ENCODE results near the gene IHH. TPM values are rescaled to one million over a fixed set of nuclear protein-coding genes. Genes with fewer than 3 reads are reported as not detected.

IHH gene
- total RNA-seq, 1 experiment from 2014 or later, result 0.11 TPM

- Mint-ChIP-seq H3K36me3 (no peaks in the 10 kb centered on the region), H3K4me3 (no peak overlapping the region), H3K4me1 (peaks cover 3% of the 10 kb centered on the region), H3K9me3 (no peaks in the 10 kb centered on the region), H3K27me3 (ENCODE audit: low read depth) (peaks cover under 1% of the 10 kb centered on the region; the same call in 1 of the 2 replicates), H3K27ac (0 out of 2 replicates have a peak overlapping the region, but pooled peaks have one; percentile 26)
- no peak for ATAC-seq
- TF ChIP-seq PRDM15 (CRISPR knock-in tag; IDR thresholded peaks at IDR 0.05) (no peak), ZNF263 (CRISPR knock-in tag; IDR thresholded peaks at IDR 0.05; ENCODE audit: low read depth) (no peak), SMAD4 (CRISPR knock-in tag; IDR thresholded peaks at IDR 0.05) (no peak), ZNF532 (CRISPR knock-in tag; IDR thresholded peaks at IDR 0.05; ENCODE audit: borderline replicate concordance) (no peak), E2F4 (CRISPR knock-in tag; IDR thresholded peaks at IDR 0.05; ENCODE audit: borderline replicate concordance, low read depth) (no peak), CTCF (IDR thresholded peaks at IDR 0.05) (no peak), GTF2I (CRISPR knock-in tag; conservative IDR thresholded peaks at IDR 0.05) (no peak), RORB (CRISPR knock-in tag; IDR thresholded peaks at IDR 0.05) (no peak), ZBTB43 (CRISPR knock-in tag; IDR thresholded peaks at IDR 0.05) (no peak), ATF1 (CRISPR knock-in tag; IDR thresholded peaks at IDR 0.05) (no peak)
- ChIA-PET CTCF (interaction anchor here (0.5 to 8.4 kb wide), 107 partner anchors 10 to 530 kb away, joined by 3 to 91 read pairs (median 5); partner anchors contain the start of genes CDK5R2, CFAP65, CNPPD1 and DNPEP), POLR2A (no interaction called here)
- DNase-seq (ENCODE audit: low spot score), result no peak
Observed at GRCh38 chr2:219030177-219030940, 30.4 kb downstream of the IHH start.

GRCh38 chr2:219029829-219030165, 30.9 kb downstream of the IHH start:
- ChIA-PET CTCF (interaction anchor here (0.5 to 8.4 kb wide), 107 partner anchors 11 to 531 kb away, joined by 3 to 91 read pairs (median 5); partner anchors contain the start of genes CDK5R2, CFAP65, CNPPD1 and DNPEP), POLR2A (no interaction called here)
- peak; percentile 89 for DNase-seq (ENCODE audit: low spot score)
- H3K27me3 Mint-ChIP-seq (ENCODE audit: low read depth), result no peaks in the 10 kb centered on the region; the same call in 1 of the 2 replicates
- ATAC-seq, result peak; percentile 96
- 0 out of 2 replicates have a peak overlapping the region, but pooled peaks have one; percentile 26 for H3K27ac Mint-ChIP-seq
- H3K9me3 Mint-ChIP-seq, result no peaks in the 10 kb centered on the region
- no peak overlapping the region for H3K4me3 Mint-ChIP-seq
- H3K4me1 Mint-ChIP-seq, result peaks cover 3% of the 10 kb centered on the region
- H3K36me3 Mint-ChIP-seq, result no peaks in the 10 kb centered on the region
- peak; percentile 94 for TF ChIP-seq CTCF (IDR thresholded peaks at IDR 0.05)
- TF ChIP-seq ZNF512 (CRISPR knock-in tag; IDR thresholded peaks at IDR 0.05; ENCODE audit: borderline replicate concordance), result no peak
